HG02678 (cell line): ENCODE results near the gene S1PR1.

Experiments
- ATAC-seq: cut with Tn5 transposase; IDR thresholded peaks from one replicate; pipeline ENCODE4 v1.9.1; 2021; ENCODE audit warnings: mild to moderate bottlenecking, moderate library complexity; ENCODE audit not compliant: unreplicated experiment

The S1PR1 gene

GRCh38 chr1:101244842-101245241, 8.0 kb downstream of the S1PR1 start:
- ATAC-seq = no peak

DNA sequence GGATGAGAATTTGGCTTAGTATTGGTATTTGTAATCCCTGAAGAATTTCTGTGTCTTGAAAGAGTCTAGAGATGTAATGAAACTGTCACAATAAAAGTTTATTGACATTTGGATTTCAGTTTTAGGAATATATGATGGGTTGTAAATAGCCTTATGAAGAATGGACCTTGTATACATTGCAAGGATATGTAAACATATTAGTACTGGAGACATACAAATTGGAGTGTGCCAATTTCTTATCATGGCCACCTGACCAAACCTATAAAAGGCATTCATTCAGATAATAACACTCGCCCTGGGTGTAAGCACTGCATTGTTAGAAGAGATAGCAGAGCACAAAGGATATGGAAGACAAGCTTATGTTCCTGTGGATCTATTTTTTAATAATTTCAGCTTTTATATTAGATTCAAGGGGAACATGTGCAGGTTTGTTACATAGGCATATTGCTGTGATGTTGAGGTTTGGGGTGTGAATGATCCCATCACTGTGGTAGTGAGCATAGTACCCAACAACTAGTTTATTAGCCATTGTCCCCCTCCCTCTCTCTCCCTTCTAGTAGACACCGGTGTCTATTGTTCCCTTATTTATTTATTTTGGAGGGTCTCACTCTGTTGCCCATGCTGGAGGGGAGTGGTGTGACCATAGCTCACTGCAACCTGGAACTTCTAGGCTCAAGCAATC, 8.6 kb downstream of the S1PR1 start:
- ATAC-seq = no peak

DNA sequence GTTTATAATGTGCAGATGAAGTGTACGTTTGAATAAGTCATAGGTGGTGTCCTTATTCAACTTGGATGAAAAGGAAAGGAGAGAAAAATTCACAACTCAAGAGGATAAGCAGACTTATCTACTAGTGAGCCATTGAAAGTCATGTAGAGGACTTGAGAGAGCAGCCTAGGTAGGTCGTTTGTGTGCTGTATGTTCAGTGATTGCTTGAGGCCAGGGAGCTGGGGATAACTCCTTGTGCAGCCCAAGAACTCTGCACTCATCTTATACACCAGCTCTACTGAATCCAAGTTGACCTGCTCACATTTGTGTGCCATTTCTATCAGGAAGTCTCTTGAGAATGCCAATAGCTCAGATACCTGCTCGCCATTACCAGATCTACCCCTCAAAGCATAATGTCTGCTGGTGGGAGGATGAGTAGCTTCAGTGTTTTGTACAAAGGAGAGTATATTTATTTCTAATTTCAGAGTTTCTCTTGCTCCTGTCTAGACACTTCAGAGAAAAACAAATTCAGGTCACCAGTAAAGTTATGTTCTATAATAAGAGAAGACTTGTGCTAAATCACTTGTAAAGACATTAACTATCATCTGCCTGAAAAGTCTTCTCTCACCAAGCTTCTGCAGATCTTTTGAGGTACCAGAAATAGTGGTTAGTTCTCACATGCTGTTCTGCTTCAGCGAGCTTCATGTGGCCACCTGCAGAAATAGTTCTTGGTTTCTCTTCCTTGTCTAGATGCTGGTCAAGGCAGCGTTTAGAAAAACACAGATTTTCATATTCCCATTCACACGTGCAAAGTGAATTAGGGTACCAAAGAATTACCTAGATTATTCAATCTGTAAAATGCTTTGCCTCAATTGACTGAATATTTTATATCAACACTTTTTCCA, 10.8 kb downstream of the S1PR1 start:
- peak; percentile 95 for ATAC-seq

GRCh38 chr1:101250222-101250621, 13.4 kb downstream of the S1PR1 start:
- no peak for ATAC-seq

DNA sequence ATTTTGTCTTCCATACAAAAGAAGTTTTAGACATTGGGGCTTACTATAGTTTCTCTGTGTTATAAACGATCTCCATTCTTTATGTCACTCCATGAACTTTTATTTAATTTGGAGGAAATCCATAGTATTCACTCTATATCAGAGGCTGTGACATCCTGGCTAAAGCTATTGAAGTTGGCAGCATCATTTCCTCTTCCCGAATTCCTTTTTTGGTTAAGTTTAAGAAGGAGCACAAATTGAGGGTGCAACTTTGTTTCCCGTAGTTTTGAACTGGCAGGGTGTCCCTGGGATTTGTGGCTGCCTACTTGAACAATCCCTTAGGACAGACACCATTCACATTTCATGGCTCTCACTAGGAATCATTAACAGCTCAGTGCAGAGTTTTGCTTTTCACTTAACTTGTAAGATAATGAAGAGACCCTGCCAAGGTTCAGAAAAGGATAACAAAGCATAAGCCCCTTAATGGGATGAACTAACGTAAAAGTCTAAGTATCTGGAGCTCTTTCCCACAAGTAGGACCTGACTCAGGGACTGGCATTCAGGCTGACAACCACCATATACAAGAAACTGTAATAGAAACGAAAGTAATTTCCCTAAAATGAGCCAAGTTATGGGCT, 13.9 kb downstream of the S1PR1 start:
- no peak for ATAC-seq

- ATAC-seq = no peak
Measured at GRCh38 chr1:101251504-101251903, 14.7 kb downstream of the S1PR1 start.

- ATAC-seq = no peak
Measured at GRCh38 chr1:101253976-101254674, 17.3 kb downstream of the S1PR1 start.

DNA sequence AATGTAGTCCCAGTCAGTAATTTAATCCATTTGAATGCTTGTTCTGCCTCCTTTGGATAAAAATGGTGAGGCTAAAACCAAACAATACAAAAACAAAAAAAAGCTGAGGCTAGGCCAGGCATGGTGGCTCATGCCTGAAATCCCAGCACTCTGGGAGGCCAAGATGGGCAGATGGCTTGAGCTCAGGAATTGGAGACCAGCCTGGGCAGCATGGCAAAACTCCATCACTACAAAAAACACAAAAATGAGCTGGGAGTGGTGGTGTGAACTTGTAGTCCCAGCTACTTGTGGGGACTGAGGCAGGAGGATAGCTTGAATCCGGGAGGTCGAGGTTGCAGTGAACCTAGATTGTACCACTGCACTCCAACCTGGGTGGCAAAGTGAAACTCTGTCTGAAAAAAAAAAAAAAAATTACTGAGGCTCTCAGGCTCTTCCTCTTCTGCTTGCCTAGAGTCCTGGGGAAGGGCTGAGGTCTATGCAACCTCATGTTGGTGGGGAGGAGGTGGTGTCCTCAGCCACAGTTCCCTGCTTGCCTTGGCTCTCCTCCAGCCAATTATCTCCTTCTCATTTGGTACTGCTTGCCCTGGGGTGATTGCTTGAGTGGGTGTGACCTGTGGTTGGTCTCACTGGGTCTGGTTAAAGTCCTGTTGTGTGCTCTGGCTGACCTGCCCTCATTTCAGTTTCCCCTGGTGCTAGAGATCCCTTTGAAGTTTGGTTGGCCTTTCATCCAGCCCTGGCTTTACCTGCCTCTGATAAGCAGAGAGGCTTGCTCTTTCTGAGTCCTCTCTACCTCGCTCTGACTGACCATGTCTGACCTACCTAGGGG, 20.9 kb downstream of the S1PR1 start:
- ATAC-seq = peak; percentile 87

- ATAC-seq = no peak
Measured at GRCh38 chr1:101259744-101260148, 22.9 kb downstream of the S1PR1 start.

DNA sequence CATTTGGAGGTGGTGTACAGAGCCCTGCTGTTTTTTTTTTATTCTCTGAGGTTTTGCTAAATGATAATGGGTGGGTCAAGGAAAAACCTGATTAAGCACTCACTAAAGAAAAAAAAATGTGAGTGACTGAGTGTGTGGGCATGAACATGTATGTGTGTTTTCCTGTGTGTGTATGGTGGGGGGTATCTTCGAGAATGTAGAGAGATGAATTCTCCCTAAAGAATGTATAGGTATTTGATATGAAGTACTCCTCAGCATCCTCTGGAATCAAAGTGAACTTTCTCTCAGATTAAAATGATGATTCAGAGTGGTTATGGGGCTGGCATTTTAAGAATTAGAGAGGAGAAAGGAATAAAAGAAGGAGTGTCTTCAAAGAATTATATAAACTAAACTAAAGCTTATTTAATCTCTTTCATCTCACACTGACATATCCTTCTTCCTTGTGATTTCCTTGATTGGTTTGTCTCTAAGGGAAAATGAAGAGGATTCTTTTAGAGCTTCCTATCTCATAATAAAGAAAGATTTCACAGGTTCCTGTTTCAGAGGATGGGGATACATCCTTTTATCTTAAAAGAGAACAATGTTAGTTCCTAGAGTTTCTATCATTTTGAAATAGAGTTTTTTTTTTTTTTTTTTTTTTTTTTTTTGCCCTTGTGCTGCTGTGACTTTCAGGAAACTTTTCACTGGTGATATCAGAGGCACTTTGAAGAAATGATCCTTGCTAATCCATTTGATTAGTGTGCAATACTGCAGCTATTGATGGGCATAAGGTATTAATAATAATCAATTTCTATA, 23.9 kb downstream of the S1PR1 start:
- ATAC-seq = no peak

GRCh38 chr1:101261623-101262022, 24.8 kb downstream of the S1PR1 start:
- no peak for ATAC-seq

DNA sequence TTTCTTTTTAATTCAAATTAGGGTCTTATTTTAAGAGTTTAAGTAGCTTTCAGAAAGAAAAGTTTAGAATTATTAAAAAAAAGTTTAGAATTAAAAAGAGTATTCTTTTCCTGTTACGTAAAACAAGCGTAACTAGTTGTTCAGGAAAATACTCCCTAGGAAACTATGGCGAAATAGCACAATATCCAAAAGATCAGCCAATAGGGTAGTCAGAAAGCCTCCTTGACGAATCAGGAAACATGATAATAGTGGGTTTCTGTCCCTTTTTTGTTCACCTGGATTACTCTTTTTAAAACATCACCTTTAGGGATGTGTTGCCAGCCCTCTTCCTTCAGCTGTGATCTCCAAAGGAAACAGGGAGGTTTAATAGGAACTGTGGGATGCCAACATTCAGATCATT, 25.2 kb downstream of the S1PR1 start:
- ATAC-seq = no peak

- ATAC-seq = peak; percentile 36
Measured at GRCh38 chr1:101262630-101263348, 26.0 kb downstream of the S1PR1 start.

DNA sequence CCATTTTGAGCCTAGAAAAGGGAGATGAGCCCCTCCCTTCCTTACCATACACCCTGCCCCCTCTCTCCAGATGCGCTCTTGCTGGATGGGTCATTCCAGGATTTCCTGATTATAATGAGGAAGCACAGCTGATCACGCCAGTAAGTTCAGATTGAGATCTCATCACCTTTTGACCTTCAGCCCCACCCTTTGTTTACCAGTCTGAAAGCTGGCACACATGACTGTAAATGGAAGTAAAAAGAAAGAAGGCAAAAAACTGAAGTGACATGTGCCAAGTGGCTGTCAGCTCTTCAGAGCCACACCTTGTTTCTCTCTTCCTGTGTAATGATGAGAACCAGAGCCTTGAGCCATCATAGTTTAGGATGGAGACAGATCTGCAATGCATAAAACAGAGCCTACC, 27.9 kb downstream of the S1PR1 start:
- no peak for ATAC-seq

DNA sequence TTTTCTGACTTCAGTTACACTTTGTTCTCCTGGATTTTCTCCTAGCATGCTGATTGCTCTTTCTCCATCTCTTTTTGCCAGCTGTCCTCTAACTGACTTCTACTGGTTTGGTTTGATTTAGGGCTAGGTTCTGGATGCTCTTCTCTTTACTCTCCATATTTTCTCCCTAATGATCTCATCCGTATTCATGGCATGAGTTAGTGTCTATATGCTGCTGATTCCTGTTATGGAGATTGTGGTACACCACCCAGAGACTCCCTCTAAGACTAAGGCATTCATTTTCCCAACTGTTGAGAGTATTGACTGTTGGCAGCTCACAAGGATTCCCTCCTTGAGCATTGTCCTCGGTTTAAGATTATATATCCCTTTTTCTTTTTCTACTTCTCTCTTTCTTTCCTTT, 28.9 kb downstream of the S1PR1 start:
- no peak for ATAC-seq

GRCh38 chr1:101267082-101267481, 30.3 kb downstream of the S1PR1 start:
- ATAC-seq = no peak

GRCh38 chr1:101268893-101269292, 32.1 kb downstream of the S1PR1 start:
- ATAC-seq = no peak

- ATAC-seq = no peak
Measured at GRCh38 chr1:101275672-101276071, 38.9 kb downstream of the S1PR1 start.

GRCh38 chr1:101276818-101277217, 40.0 kb downstream of the S1PR1 start:
- ATAC-seq = no peak
